Keratinocyte (primary cell): ENCODE measurements around the gene GALNT2.

Experiments used
- EZH2 ChIP-seq: IDR thresholded peaks from one replicate; pipeline ENCODE4 v1.6.1; 2012; ENCODE audit warnings: inconsistent platforms, mild to moderate bottlenecking, low read length, moderate library complexity
- TF ChIP-seq, protein P1 (sequence below), 3 experiments: IDR thresholded peaks in 1 of 3; conservative IDR thresholded peaks in 1 of 3; optimal IDR thresholded peaks in 1 of 3; 2 replicates in 2 of 3; 3 replicates in 1 of 3; pipeline versions ENCODE3 to v1.5.1; 2011; ENCODE audit warnings: low read length in 3 of 3, mild to moderate bottlenecking in 3 of 3, moderate library complexity in 2 of 3, control low read depth in 1 of 3, inconsistent platforms in 1 of 3; ENCODE audit not compliant: insufficient read depth in 2 of 3; ENCODE audit errors: extremely low read depth in 1 of 3

DNA sequence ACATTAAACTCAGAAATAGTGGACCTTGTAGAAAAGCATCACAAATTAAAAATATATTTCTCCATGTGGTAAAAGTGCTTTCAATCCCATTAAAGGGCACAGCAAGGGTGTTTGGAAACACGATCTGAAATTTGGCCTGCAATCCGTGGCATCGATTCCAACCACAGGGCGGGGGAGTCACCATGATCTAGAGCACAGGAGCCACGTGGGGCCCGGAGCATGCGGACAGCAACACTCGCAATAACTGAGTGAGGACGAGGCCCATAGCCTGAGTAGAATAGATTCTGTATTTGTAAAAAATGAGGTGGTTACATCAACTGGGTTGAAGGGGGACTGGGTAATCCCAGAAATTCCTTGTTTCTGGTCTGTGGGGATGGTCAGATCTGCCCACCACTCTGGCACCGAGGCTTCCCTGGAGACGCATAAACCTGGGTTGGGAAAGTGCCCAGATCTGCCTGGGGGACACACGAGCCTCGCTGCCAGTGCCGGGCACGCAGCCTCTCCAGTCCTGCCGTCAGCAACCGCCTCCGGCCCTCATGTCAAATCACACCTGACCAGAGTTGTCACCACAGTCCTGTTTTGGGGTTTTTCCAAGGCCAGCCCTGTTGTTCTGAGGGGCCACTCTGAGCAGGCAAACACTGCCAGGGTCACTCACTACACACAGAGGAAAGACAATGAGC lies 254.8 kb downstream of the GALNT2 start:
- TF ChIP-seq, protein P1, sequence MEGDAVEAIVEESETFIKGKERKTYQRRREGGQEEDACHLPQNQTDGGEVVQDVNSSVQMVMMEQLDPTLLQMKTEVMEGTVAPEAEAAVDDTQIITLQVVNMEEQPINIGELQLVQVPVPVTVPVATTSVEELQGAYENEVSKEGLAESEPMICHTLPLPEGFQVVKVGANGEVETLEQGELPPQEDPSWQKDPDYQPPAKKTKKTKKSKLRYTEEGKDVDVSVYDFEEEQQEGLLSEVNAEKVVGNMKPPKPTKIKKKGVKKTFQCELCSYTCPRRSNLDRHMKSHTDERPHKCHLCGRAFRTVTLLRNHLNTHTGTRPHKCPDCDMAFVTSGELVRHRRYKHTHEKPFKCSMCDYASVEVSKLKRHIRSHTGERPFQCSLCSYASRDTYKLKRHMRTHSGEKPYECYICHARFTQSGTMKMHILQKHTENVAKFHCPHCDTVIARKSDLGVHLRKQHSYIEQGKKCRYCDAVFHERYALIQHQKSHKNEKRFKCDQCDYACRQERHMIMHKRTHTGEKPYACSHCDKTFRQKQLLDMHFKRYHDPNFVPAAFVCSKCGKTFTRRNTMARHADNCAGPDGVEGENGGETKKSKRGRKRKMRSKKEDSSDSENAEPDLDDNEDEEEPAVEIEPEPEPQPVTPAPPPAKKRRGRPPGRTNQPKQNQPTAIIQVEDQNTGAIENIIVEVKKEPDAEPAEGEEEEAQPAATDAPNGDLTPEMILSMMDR (optimal IDR thresholded peaks at IDR 0.05 in 1 of 3, IDR thresholded peaks at IDR 0.05 in 1 of 3, conservative IDR thresholded peaks at IDR 0.05 in 1 of 3; ENCODE audit: extremely low read depth in 1 of 3, insufficient read depth in 2 of 3, low read length in 3 of 3): no peak
- no peak for TF ChIP-seq EZH2
